GM21390 (cell line): ENCODE results near the gene CWC27.
A peak's percentile ranks its signal among the peaks of the same experiment; 100 is the strongest.

Source experiments
- ATAC-seq: cut with Tn5 transposase; IDR thresholded peaks from one replicate; pipeline ENCODE4 v1.9.1; 2021; ENCODE audit not compliant: unreplicated experiment

The CWC27 gene

DNA sequence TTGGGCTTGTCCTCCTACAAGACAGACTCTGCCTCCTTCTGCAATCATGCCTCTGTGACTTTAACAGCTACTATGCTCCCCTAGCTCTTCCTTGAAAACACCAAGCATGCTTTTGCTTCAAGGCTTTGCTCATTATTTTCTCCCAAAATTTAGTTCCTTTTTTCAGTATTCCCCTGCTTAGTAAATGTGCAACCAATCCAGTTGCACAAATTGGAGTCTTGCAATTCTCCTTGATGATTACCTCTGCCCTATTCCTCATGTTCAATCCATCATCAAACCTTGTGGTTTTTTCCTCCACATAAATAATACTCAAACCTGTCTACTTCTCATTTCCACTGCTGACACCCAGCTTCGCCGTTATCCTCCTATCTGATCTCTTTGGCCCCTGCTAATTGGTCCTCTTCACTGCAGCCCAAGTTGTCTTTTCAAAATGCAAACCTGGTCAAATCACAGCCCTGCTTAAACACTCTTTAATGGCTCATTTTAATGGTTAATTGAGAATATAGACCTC lies 296.3 kb downstream of the CWC27 start:
- no peak for ATAC-seq

- ATAC-seq: peak; percentile 67
Measured at GRCh38 chr5:65066387-65067146, 297.8 kb downstream of the CWC27 start.

- ATAC-seq: no peak
Measured at GRCh38 chr5:65067147-65067506, 298.4 kb downstream of the CWC27 start.
